Measurements from ENCODE around the gene UBAP1. TPM values are rescaled to one million over a fixed set of nuclear protein-coding genes. Genes with fewer than 3 reads are reported as not detected.
A peak's percentile ranks its signal among the peaks of the same experiment; 100 is the strongest.
"Not testable (repeated sequence)": the region's sequence is repeated elsewhere in the genome, so short reads cannot be mapped to it uniquely, and the experiment has no call there.

UBAP1 gene
- total RNA-seq, 1 donor from 2014 or later, result 22.3 TPM

DNA sequence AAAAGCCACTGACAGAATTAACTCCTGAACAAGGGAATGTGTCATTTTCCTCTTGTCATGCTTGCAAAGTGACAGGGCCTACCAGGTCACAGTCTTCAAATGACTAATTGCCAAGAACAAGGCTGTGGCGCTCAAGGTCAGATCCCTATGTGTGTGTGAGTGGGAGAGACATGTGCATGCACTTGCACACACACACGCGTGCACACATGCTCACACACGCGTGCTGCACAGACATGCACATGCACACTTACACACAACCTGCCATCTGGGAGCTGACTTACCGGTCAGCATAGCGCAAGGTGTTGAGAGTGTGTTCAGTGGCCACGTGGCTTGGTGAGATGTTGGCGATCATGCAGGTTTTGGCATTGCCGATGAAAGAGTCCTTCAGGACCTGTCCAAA lies 80.5 kb downstream of the UBAP1 start:
- DNase-seq (ENCODE audit: low read depth in 2 of 2), result no peak

DNA sequence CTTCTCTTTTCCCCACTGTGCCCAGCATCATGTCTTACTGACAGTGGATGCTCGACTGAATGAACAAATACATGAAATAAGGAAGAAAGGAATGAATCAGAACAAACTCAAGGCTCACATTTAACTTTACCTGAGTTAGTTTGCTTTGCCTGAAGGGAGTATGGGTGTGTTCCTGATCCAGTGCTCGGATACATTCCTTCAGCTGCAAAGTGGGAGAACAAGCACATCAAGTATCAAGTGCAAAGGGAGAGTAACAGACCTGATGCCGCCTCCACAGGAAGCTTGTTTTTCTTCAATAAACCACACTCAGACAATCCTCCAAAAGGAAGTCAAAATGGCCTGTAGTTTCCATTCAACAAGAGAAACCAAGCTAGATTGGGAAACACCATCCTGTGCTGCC lies 84.1 kb downstream of the UBAP1 start:
- DNase-seq (ENCODE audit: low read depth in 2 of 2), result no peak

DNA sequence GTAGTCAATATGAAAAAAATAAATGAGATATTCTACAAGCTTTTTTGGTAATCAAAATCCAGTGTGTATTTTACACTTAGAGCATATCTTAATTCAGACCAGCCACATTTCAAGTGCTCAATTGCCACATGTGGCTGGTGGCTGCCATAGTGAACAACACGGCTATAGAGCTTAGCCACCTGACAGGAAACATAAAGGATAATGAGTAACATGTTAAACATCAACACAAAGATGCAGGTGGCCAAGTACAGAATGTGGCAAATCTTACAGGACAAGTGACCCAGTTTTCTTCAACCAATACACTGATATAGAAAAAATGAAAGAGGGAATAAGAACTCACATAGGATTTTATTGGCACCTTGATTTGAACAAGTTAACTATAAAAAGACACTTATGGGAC lies 88.8 kb downstream of the UBAP1 start:
- DNase-seq (ENCODE audit: low read depth in 2 of 2), result peak in 1 of 2 donors; percentile 72

DNA sequence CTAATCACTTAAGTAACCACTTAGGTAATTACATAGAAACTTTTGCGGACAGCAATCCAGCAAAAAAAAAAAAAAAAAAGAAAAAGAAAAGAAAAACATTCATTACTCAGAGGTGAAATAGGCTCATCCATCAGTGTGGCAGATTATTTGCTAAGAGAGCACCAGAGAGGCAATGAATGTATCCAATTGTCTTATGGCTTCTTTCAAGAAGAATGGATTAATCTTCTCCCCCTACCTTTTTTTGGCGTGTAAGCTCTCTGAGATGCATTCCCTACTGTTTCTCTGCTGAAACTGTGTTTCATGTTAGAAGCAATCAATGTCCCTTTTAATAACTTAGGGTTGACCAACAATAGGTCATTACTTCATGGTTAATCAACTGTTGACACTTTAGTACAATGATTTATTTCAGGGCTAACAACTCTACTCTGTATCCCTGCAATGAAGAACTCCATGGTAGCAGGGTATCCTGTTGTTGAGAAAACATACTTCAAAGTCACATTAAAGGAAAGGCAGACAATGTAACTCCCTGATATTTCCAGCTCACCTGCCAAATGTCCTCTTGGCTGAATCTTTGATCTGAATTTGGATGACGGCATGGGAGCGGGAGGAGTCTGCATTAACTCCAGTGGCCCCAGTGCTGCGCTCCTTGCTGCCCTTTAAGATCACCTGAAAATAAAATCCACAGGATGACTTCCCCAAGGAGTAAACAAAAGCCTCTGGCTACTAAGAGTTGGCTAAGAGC lies 92.6 kb downstream of the UBAP1 start:
- peak; percentile 17 to 81 for DNase-seq (ENCODE audit: low read depth in 2 of 2)

DNA sequence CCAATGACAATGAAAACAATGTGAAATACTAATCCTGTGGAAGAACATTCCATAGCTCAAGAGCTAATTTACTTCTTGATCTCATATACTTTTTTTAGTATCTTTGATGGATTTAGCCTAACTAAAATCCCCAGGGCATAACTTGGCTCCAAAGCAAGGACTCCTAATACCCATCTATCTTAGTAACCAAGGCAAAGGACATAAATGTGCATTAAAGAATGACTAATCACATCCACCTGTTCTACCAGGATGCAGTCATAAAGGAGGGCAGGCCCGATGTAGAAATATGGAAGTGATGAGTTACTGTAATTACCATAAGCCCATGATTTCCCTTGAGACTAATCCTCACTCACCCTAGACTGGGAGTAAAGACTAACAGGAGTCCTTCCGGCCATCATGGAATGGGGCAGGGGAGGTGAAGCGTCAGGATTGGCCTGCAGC lies 93.3 kb downstream of the UBAP1 start:
- DNase-seq (ENCODE audit: low read depth in 2 of 2), result peak; percentile 55 to 70

DNA sequence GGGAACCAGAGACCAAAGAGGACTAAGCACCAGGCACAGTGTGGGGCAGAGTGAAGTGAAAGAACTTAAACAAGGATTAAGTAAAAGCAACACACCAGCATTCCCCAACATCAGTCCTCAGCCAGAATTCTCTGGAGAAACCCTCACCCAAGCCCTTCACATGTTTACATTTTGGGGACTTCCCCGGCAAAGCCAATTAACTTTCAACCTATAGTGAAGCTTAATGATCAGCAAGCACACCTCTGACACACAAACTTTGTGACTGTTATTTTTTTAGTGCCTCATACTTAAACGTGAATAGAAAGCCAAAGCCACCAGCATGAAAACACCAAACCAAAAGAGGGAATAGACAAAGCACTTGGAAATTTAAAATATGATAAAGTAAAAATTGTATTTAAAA lies 94.7 kb downstream of the UBAP1 start:
- not testable (repeated sequence) for DNase-seq (ENCODE audit: low read depth in 2 of 2)

DNA sequence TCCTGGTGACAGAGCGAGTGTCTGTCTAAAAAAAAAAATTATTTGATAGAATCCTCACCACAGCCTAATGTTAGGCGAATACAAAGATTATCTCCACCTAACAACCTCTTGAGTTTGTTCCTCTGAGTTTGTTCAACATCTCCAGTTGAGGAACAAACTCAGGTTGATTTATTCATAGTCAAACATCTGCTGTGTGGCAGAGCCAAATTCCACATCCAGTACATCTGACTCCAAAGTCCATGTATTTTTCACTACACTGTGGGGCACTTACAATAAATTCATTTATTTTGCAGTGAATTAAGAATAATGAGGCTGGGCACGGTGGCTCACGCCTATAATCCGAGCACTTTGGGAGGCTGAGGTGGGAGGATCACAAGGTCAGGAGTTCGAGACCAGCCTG lies 97.0 kb downstream of the UBAP1 start:
- DNase-seq (ENCODE audit: low read depth in 2 of 2), result no peak

DNA sequence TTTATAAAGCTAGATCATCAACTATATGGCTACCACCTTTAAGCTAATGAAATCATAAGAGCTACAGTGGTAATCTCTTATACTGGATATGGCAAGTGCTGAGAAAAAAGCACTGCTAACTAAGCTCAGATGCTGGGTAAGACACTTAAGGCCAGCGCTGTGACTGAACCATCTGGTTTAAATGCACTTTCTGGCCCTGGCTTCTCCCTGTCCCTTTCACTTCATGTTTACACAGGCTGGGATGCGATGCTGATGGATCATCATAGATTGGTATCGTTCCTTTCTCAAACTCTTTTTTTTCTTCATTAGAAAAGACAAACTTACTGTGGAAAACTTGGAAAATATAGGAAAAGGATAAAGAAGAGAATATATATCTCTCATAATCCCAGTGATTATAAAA lies 97.9 kb downstream of the UBAP1 start:
- DNase-seq (ENCODE audit: low read depth in 2 of 2), result no peak

DNA sequence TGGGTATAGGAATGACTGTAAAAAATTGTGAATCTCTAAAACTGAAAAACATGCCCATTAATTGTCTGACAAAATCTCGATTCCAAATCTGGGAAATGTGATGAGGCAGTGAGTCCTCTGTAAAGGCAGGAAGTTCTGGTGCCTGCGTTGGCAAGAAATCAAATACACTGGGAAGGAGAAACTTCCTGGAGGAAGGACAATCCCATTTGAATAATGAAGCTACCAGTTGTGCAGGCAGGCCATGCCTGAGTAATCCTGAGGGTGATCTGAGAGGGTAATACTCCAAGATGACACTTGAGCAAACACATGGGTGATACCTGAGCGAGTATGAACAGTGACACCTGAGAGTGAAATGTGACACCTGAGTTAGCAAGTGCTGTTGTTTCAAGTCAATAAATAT lies 100.6 kb downstream of the UBAP1 start:
- DNase-seq (ENCODE audit: low read depth in 2 of 2), result peak; percentile 78 to 82

DNA sequence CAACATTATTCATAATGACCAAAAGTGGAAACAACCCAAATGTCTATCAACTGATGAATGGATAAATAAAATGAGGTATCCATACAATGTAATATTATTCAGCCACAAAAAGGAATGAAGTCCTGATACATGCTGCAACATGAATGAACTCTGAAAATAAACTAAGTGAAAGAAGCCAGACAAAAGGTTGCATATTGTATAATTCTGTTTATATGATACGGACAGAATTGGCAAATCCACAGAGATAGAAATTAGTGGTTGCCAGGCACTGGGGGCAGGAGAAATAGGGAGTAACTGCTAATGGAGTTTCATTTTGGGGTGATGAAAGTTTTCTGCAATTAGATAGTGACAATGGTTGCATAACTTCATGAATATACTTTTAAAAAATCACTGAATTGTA lies 103.3 kb downstream of the UBAP1 start:
- no peak for DNase-seq (ENCODE audit: low read depth in 2 of 2)

DNA sequence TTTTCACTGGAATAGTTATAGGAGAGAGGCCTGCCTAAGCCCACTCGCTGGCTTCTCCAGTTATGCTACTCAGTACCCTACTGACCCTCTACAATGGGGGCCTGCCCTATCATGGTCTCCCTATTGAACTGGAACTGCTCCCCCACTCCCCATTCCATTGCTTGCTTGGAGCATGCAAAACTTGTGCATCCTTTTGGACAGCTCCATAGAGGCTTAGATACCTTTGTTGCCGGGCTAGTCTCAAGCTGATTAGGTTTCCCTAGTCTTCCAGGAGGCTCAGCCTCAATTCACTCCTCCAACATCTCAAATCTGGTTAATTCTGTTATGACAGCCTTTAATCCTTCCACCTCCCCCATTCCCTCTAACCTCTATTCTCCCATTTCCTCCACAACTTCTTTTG lies 110.3 kb downstream of the UBAP1 start:
- peak in 1 of 2 donors; percentile 2 for DNase-seq (ENCODE audit: low read depth in 2 of 2)

DNA sequence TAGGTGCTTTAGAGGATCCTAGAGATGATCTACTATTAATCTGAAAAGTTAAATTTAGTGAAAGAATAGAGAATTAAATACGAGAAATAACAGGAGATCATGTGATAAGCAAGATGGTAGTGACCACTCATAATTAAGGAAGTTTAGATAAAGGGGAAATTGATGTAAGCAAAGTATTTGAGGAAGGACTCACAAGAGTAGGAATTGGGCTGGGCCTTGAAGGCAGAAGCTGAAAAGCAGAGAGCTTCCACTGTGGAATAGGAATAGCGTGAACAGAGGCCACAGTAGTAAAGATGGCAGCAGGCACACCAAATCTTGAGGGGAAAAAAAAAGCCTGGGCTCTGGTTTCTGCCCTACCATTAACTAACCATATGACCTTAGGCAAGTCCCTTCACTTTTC lies 112.2 kb downstream of the UBAP1 start:
- DNase-seq (ENCODE audit: low read depth in 2 of 2), result no peak

DNA sequence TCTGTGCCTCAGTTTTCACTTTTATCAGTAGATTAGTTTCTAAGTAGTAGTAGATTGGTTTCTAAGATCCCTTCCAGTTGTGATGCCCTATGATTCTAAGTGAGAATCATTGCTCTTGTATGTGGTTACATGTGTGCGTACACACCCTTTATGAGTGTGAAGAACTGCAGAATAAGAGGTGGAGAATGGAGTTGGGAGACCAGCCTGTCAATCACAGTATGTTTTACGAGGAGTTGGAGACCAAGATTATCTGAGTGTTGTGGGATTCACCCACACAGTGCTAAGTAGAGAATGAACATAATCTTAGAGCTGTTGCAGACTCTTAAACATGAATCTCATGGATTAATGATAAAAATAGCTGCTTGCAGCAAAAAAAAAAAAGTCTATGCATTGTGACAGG lies 112.6 kb downstream of the UBAP1 start:
- DNase-seq (ENCODE audit: low read depth in 2 of 2), result no peak

DNA sequence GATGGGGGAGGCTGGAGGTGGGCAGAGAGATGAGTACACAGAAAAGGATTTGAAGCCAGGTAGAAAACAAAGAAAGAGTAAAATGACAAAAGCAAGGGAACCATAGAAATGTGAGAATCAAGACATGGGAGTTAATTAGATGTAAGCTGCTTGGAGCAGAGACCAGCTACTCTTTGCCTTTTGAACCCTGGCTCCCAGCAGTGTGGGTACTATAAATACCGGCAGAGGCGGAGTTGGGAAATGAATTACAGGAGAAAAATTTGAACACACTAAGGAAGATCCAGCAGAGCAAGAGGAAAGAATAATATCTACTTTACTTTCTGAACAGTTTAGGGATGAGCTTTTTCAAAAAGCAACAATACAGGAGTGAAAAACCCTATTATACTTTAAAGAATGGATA lies 113.7 kb downstream of the UBAP1 start:
- no peak for DNase-seq (ENCODE audit: low read depth in 2 of 2)

DNA sequence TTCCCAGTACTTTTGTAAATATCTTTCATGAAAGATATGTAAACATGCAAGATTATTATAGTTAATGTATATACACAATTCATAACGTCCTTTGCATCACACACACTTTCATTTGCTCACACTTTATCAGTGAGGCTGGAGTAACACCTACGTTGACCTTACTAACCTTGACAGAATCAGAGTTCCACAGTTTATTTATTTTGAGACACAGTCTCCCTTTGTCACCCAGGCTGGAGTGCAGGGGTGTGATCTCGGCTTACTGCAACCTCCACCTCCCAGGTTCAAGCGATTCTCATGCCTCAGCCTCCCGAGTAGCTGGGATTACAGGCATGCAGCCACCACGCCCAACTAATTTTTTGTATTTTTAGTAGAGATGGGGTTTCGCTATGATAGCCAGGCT lies 122.2 kb downstream of the UBAP1 start:
- DNase-seq (ENCODE audit: low read depth in 2 of 2), result not testable (repeated sequence)

Other genes starting within 250 kb of the UBAP1 start
- gene UBAP2, start 130.2 kb upstream of the UBAP1 start, total RNA-seq, result 11.9 and 20.5 TPM in 2 replicates
- gene DCAF12, start 52.3 kb upstream of the UBAP1 start, total RNA-seq, result 17.2 and 23.1 TPM in 2 replicates
- gene KIF24, start 150.2 kb downstream of the UBAP1 start, total RNA-seq, result 1.6 and 2.1 TPM in 2 replicates
- 30.2 and 32.6 TPM in 2 replicates for gene NUDT2, start 150.5 kb downstream of the UBAP1 start, total RNA-seq
- 2.4 and 3.2 TPM in 2 replicates for gene MYORG, start 197.9 kb downstream of the UBAP1 start, total RNA-seq